Measurements from ENCODE around the gene RNF11.
"Not testable (repeated sequence)": the region's sequence is repeated elsewhere in the genome, so short reads cannot be mapped to it uniquely, and the experiment has no call there.

The RNF11 gene

DNA sequence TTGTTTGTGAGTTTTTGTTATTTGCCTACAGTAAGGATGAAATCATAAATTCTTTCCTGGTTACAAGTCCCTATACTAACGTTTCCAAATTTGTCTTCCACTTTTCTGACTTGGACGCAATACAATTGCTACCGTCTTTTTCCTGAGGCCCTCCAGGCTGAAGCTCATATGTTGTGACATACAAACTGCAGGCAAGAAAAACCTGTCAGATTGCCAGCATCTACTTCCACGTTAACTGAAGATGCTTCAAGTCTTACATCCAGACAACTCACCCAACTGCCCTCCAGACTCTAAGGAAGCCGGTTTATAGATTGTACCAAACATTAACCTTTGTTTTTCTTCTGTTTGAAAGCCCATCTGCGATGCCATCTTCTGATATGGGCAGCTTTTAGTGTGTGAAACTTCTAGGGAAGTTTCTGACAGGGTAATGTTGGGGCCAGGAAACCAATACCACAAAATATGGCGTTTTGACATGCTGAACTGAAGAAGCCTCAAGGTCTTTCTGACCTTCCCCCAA is 21.4 kb upstream of the RNF11 start:
- Histone ChIP-seq H3K9ac (ENCODE audit: low read length) (no peak overlapping the region), H3K4me3 (ENCODE audit: low read depth, low read length) (no peak overlapping the region), H3K9me3 (ENCODE audit: control insufficient read depth, insufficient read depth, low read depth, low read length) (no peaks in the 10 kb centered on the region), H3K36me3 (ENCODE audit: control insufficient read depth, insufficient read depth, low read length) (no peaks in the 10 kb centered on the region), H3K27ac (ENCODE audit: low read depth, low read length) (no peak overlapping the region), H3K4me1 (ENCODE audit: control insufficient read depth, insufficient read depth, low read length) (no peaks in the 10 kb centered on the region), H3K27me3 (ENCODE audit: control insufficient read depth, insufficient read depth, low read length) (no peaks in the 10 kb centered on the region)

DNA sequence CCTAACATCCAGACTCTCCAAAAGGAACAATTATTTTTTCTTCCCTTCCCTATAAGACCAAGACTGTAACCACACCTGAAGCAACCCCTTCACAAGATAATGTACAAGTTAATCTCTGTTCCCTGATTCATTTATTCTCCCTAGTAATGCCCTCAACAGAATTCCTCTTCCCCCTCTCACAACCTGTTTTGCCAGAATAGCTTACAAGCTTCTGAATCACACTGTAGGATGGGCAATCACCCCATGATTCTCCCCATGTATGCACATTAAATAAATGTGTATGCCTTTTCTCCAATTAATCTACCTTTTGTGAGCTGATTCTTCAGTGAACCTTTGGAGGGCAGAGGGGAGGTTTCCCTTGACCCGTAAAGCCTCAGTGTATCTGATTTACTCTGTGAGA is 20.9 kb upstream of the RNF11 start:
- H3K9me3 ChIP-seq (ENCODE audit: control insufficient read depth, insufficient read depth, low read depth, low read length), result no peaks in the 10 kb centered on the region
- H3K27me3 ChIP-seq (ENCODE audit: control insufficient read depth, insufficient read depth, low read length), result no peaks in the 10 kb centered on the region
- H3K9ac ChIP-seq (ENCODE audit: low read length), result no peak overlapping the region
- H3K27ac ChIP-seq (ENCODE audit: low read depth, low read length), result no peak overlapping the region
- no peaks in the 10 kb centered on the region for H3K36me3 ChIP-seq (ENCODE audit: control insufficient read depth, insufficient read depth, low read length)
- no peak overlapping the region for H3K4me3 ChIP-seq (ENCODE audit: low read depth, low read length)
- no peaks in the 10 kb centered on the region for H3K4me1 ChIP-seq (ENCODE audit: control insufficient read depth, insufficient read depth, low read length)

DNA sequence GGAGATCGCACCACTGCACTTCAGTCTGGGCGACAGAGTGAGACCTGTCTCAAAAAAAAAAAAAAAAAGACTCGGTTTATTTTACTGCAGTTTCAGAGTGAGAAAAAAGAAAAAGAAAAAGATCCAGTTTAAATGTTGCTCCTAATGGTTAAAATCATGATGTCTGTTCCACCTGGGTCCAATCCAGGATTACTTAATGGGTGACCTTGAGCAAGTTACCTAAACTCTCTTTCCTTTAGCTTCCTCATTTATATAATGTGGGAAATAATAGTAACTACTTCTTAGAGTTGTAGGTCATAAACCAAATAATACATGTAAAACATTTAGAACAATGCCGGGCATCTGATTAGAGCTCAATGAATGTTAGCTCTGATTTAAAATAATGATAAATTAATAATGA is 19.4 kb upstream of the RNF11 start:
- no peak overlapping the region for H3K9ac ChIP-seq (ENCODE audit: low read length)
- H3K27me3 ChIP-seq (ENCODE audit: control insufficient read depth, insufficient read depth, low read length), result no peaks in the 10 kb centered on the region
- H3K36me3 ChIP-seq (ENCODE audit: control insufficient read depth, insufficient read depth, low read length), result no peaks in the 10 kb centered on the region
- no peak overlapping the region for H3K4me3 ChIP-seq (ENCODE audit: low read depth, low read length)
- H3K4me1 ChIP-seq (ENCODE audit: control insufficient read depth, insufficient read depth, low read length), result no peaks in the 10 kb centered on the region
- H3K9me3 ChIP-seq (ENCODE audit: control insufficient read depth, insufficient read depth, low read depth, low read length), result no peaks in the 10 kb centered on the region
- no peak overlapping the region for H3K27ac ChIP-seq (ENCODE audit: low read depth, low read length)

DNA sequence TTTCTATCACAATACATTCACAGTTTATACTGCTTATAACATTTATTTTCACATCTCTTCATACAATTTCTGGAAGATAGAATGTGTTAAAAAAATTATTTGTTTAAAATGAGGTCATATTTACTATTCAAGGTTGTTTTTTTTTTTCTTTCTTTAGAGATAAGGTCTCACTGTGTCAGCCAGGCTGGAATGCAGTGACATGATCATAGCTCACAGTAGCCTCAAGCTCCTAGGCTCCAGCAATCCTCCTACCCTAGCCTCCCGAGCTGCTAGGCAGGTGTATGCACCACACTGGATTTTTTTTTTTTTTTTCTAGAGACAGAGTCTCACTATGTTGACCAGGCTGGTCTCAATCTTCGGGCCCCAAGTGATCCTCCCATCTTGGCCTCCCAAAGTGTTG is 19.0 kb upstream of the RNF11 start:
- no peaks in the 10 kb centered on the region for H3K27me3 ChIP-seq (ENCODE audit: control insufficient read depth, insufficient read depth, low read length)
- no peak overlapping the region for H3K4me3 ChIP-seq (ENCODE audit: low read depth, low read length)
- no peak overlapping the region for H3K9ac ChIP-seq (ENCODE audit: low read length)
- no peak overlapping the region for H3K27ac ChIP-seq (ENCODE audit: low read depth, low read length)
- H3K9me3 ChIP-seq (ENCODE audit: control insufficient read depth, insufficient read depth, low read depth, low read length), result no peaks in the 10 kb centered on the region
- no peaks in the 10 kb centered on the region for H3K4me1 ChIP-seq (ENCODE audit: control insufficient read depth, insufficient read depth, low read length)
- no peaks in the 10 kb centered on the region for H3K36me3 ChIP-seq (ENCODE audit: control insufficient read depth, insufficient read depth, low read length)

DNA sequence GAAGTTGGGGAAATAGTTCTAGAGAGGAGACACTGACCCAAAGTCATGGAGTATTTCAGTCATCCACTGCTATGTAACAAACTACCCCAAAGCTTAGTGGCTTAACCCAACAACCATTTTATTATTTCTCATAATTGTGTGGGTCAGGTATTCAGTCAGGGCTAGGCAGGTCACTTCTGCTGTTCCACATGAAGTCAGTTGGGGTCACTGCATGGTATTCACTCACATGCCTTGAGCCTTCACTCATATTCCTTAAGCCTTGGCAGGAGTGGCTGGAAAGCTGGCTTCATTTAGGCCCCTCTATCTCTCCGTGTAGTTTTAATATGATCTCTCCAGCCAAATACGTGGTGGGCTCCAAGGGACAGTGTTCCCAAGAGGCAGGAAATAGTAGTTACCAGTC is 17.5 kb upstream of the RNF11 start:
- H3K36me3 ChIP-seq (ENCODE audit: control insufficient read depth, insufficient read depth, low read length), result no peaks in the 10 kb centered on the region

DNA sequence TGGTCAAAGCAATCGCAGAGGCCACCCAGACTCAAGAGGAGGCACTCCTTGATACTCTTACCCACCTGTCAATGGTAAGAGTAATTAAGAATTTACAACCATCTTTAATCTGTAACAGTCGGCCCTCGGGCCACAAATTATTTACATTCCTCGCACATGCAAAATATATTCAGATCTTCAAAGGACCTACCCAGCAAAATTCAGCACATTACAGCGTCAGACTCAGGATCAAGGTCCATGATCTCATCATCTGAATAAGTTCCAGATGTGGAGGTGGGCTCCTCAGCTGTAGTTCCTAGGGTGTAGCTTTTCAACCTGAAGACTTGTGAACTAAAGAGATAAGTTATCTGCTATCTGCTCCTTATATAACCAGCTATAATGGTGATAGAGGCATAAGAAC is 17.1 kb upstream of the RNF11 start:
- no peaks in the 10 kb centered on the region for H3K4me1 ChIP-seq (ENCODE audit: control insufficient read depth, insufficient read depth, low read length)
- no peak overlapping the region for H3K9ac ChIP-seq (ENCODE audit: low read length)
- no peaks in the 10 kb centered on the region for H3K27me3 ChIP-seq (ENCODE audit: control insufficient read depth, insufficient read depth, low read length)
- H3K4me3 ChIP-seq (ENCODE audit: low read depth, low read length), result no peak overlapping the region
- H3K27ac ChIP-seq (ENCODE audit: low read depth, low read length), result no peak overlapping the region
- H3K36me3 ChIP-seq (ENCODE audit: control insufficient read depth, insufficient read depth, low read length), result no peaks in the 10 kb centered on the region
- H3K9me3 ChIP-seq (ENCODE audit: control insufficient read depth, insufficient read depth, low read depth, low read length), result no peaks in the 10 kb centered on the region

More for the DNA sequence above, 17.5 kb upstream of the RNF11 start:
- no peak overlapping the region for H3K4me3 ChIP-seq (ENCODE audit: low read depth, low read length)
- no peaks in the 10 kb centered on the region for H3K9me3 ChIP-seq (ENCODE audit: control insufficient read depth, insufficient read depth, low read depth, low read length)
- H3K9ac ChIP-seq (ENCODE audit: low read length), result no peak overlapping the region
- no peak overlapping the region for H3K27ac ChIP-seq (ENCODE audit: low read depth, low read length)
- no peaks in the 10 kb centered on the region for H3K4me1 ChIP-seq (ENCODE audit: control insufficient read depth, insufficient read depth, low read length)
- H3K27me3 ChIP-seq (ENCODE audit: control insufficient read depth, insufficient read depth, low read length), result no peaks in the 10 kb centered on the region

DNA sequence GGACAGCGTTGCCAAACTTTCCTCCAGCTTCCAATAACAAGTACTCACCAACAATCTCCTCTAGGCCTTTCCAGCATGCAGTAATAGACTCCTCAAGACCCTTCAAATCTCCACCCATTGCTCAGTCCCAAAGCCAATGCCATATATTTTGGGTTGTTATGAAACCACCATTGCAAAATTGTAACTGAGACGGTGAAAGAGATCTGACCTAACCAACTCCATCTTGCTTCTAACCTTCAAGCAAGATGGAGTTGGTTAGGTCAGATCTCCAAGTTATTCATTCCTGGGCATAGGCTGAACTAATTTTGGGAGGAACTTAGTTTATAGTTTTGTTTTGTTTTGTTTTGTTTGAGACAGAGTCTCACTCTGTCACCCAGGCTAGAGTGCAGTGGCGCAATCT is 14.5 kb upstream of the RNF11 start:
- not testable (repeated sequence) for H3K9ac ChIP-seq (ENCODE audit: low read length); H3K9me3 ChIP-seq (ENCODE audit: control insufficient read depth, insufficient read depth, low read depth, low read length); H3K27ac ChIP-seq (ENCODE audit: low read depth, low read length)

DNA sequence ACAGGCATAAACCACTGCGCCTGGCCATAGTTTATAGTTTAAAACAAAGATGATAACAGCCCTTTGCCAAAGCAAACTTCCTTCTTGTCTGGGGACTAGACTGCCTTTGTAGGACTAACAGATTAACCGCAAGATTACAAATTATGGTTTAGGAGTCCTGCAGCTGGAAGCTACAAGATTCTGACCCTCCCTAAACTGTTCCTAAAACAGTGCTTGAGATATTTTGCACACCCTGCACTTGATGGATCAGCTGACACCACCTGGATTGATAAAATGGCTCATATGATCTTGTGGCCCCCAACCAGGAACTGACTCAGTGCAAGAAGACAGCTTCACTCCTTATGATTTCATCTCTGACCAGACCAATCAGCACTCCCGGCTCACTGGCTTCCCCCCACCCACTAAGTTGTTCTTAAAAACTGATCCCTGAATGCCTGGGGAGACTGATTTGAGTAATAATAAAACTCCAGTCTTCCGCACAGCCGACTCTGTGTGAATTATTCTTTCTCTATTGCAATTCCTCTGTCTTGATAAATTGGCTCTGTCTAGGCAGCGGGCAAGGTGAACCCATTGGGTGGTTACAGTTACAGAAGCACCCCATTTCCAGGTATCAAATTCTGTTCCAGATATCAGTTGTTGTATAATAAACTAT is 13.8 kb upstream of the RNF11 start:
- Histone ChIP-seq H3K27me3 (ENCODE audit: control insufficient read depth, insufficient read depth, low read length) (no peaks in the 10 kb centered on the region), H3K9me3 (ENCODE audit: control insufficient read depth, insufficient read depth, low read depth, low read length) (no peaks in the 10 kb centered on the region), H3K27ac (ENCODE audit: low read depth, low read length) (no peak overlapping the region), H3K9ac (ENCODE audit: low read length) (no peak overlapping the region), H3K36me3 (ENCODE audit: control insufficient read depth, insufficient read depth, low read length) (no peaks in the 10 kb centered on the region), H3K4me1 (ENCODE audit: control insufficient read depth, insufficient read depth, low read length) (no peaks in the 10 kb centered on the region), H3K4me3 (ENCODE audit: low read depth, low read length) (no peak overlapping the region)

More for the DNA sequence above, 14.5 kb upstream of the RNF11 start:
- H3K36me3 ChIP-seq (ENCODE audit: control insufficient read depth, insufficient read depth, low read length); H3K4me3 ChIP-seq (ENCODE audit: low read depth, low read length); H3K4me1 ChIP-seq (ENCODE audit: control insufficient read depth, insufficient read depth, low read length); H3K27me3 ChIP-seq (ENCODE audit: control insufficient read depth, insufficient read depth, low read length): not testable (repeated sequence)

DNA sequence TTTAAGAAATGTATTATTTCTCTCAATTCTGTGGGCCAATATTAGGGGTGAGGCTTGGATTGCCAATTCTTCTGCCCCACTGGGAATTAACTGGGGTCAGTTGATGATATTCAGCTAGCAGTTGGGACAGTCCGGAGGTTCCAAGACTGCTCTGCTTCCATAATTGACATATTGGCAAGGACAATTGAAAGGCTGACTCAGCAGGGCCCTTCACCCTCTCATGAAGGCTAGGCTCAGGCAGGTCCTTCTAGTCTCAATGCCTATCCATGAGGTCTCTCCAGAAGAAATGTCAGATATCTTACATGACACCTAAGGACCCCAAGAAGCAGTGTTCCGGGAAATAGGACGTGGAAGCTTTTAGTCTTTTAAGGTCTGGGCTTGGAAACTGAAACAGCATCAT is 13.3 kb upstream of the RNF11 start:
- H3K9me3 ChIP-seq (ENCODE audit: control insufficient read depth, insufficient read depth, low read depth, low read length), result no peaks in the 10 kb centered on the region
- no peak overlapping the region for H3K27ac ChIP-seq (ENCODE audit: low read depth, low read length)
- no peaks in the 10 kb centered on the region for H3K36me3 ChIP-seq (ENCODE audit: control insufficient read depth, insufficient read depth, low read length)
- no peak overlapping the region for H3K4me3 ChIP-seq (ENCODE audit: low read depth, low read length)
- no peaks in the 10 kb centered on the region for H3K4me1 ChIP-seq (ENCODE audit: control insufficient read depth, insufficient read depth, low read length)
- no peak overlapping the region for H3K9ac ChIP-seq (ENCODE audit: low read length)
- no peaks in the 10 kb centered on the region for H3K27me3 ChIP-seq (ENCODE audit: control insufficient read depth, insufficient read depth, low read length)

DNA sequence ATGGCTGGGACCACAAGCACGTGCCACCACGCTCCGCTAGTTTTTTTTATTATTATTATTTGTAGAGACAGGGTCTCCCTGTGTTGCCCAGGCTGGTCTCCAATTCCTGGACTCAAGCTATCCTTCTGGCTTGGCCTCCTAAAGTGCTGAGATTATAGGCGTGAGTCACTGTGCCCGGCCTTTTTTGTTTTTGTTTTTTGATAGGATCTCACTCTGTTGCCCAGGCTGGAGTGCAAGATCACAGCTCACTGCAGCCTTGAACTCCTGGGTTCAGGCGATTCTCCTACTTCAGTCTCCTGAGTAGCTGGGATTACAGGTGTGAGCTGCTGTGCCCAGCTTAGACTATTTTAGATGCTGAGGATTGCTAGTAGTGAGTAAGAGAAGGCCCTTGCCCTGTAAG is 11.8 kb upstream of the RNF11 start:
- no peak overlapping the region for H3K27ac ChIP-seq (ENCODE audit: low read depth, low read length)
- H3K36me3 ChIP-seq (ENCODE audit: control insufficient read depth, insufficient read depth, low read length), result no peaks in the 10 kb centered on the region
- no peaks in the 10 kb centered on the region for H3K27me3 ChIP-seq (ENCODE audit: control insufficient read depth, insufficient read depth, low read length)
- no peaks in the 10 kb centered on the region for H3K9me3 ChIP-seq (ENCODE audit: control insufficient read depth, insufficient read depth, low read depth, low read length)
- no peak overlapping the region for H3K4me3 ChIP-seq (ENCODE audit: low read depth, low read length)
- no peaks in the 10 kb centered on the region for H3K4me1 ChIP-seq (ENCODE audit: control insufficient read depth, insufficient read depth, low read length)
- no peak overlapping the region for H3K9ac ChIP-seq (ENCODE audit: low read length)

DNA sequence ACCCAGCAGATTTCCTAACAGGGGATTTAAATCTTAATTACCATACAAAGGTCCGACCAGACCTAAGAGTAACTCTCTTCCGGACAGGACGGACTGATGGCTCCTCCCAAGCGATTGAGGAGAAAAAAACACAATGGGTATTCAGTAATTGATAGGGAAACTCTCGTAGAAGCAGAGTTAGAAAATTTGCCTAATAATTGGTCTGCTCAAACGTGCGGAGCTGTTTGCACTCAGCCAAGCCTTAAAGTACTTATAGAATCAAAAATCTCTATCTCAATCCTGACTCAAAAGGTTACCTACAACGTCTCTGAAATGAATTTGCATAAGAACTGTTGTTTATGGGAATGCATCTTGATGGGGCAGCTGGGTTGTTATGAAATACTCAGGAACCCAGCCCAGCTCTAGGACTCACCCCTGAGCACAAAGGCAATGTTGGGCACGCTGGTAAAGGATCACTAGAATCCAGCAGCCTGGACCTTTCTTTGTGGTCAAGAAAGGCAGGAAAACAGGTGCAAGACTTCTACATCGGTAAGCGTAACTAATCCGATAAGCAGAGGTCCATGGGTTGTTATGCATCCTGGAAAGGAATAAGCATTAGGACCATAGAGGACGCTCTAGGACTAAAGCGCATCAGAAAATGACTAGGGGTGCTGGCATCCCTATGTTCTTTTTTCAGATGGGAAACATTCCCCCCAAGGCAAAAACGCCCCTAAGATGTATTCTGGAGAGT is 8.7 kb upstream of the RNF11 start:
- H3K36me3 ChIP-seq (ENCODE audit: control insufficient read depth, insufficient read depth, low read length); H3K4me1 ChIP-seq (ENCODE audit: control insufficient read depth, insufficient read depth, low read length); H3K27ac ChIP-seq (ENCODE audit: low read depth, low read length); H3K9ac ChIP-seq (ENCODE audit: low read length); H3K4me3 ChIP-seq (ENCODE audit: low read depth, low read length); H3K27me3 ChIP-seq (ENCODE audit: control insufficient read depth, insufficient read depth, low read length); H3K9me3 ChIP-seq (ENCODE audit: control insufficient read depth, insufficient read depth, low read depth, low read length): not testable (repeated sequence)

Data from HUES6 (cell line).